Measurements from ENCODE around the gene OLA1.

- no peak for TF ChIP-seq CTCF (conservative IDR thresholded peaks at IDR 0.05; ENCODE audit: low read depth, low read length)
- no peak for TF ChIP-seq CHD1 (IDR thresholded peaks at IDR 0.05; ENCODE audit: low read depth, low read length)
- TF ChIP-seq POLR2A (IDR thresholded peaks at IDR 0.05; ENCODE audit: low read depth, low read length), result no peak
Observed at GRCh38 chr2:174233771-174234275, 14.5 kb downstream of the OLA1 start.

All from IMR-90 (cell line).